DMS53 (cell line): ENCODE data around the gene CARS1.
A peak's percentile ranks its signal among the peaks of the same experiment; 100 is the strongest.

Source experiments
- DNase-seq: peaks from one replicate; lab custom pipeline; 2025; lab: John Stamatoyannopoulos, UW

Gene CARS1

GRCh38 chr11:3008746-3009336, 48.4 kb downstream of the CARS1 start:
- no peak for DNase-seq

DNA sequence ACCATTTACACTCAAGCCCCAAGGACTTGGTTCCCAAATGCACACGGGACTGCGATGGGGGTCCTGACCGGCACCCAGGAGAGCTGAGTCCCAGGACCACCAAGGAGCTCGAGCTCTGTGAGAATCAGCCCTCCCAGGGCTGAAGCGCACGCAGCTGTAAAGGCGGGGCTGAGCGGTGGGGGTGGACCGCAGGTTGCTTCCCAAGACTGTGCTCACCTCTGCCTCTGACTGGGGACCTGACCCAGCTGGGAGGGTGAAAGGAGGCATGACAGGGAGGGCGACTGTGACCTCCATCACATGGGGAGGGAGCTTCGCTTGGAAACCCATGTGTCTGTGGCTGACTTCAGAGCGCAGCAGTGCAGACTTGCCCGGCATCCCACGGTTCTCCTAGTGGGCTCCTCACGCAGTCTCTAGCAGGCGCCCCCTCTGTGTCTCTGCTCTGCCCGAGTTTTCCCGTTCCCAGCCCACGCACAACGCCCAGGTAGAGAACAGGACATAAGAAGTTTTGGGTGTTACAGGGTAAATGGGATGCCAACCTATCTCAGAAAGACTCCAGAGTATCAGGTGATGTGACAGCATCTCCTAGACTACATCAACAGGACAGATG, 49.7 kb downstream of the CARS1 start:
- no peak for DNase-seq

DNA sequence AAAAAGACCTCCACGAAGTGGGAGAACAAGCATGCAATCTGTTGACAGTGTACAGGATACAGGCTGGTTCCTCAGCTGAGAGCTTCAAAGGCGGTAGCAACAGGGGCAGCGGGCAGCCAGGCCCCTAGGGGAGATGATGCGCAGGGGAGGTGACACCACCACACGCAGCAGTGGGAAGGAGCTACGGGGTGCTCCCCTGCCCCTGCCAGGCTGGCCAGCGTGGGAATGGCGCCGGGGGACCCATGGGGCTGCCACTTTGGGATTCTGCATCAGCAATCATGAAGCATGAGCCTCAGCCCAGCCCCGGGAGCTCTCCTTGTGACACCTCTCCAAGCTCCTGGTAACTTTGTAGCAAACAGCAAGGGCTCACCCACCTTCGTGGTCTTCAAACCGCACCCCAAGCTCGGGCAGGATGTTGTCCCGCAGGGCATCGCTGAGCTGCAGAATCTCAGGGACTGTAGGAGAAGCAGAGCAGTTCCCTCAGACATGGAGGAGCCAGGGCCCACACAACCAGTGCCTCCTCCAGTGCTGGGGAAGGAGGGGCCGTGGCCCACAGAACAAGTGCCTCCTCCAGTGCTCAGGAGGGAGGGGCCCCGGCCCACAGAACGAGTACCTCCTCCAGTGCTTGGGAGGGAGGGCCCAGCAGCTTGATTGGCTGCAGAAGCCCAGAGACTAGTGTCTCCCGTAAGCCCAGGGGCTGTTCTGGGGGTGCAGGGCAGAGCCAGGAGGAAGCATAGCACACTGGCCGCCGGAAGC, 50.5 kb downstream of the CARS1 start:
- no peak for DNase-seq

DNA sequence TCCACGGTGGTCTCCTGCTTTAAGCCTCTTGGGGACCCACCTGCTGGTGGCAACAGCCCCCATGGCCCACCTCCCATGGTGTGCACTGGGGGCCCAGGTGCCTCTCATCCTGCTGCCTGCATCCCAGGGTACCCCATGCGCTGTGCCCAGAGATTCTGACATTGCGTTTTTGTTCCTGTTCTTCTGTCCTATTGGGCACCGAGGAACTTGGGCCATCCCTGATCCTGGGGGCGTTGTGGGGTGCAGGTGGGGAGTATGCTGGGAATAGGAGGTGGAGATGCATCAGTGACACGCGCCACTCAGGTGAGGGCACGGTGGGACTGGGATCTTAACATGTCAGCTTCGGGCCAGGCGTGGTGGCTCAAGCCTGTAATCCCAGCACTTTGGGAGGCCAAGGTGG, 52.7 kb downstream of the CARS1 start:
- no peak for DNase-seq

DNA sequence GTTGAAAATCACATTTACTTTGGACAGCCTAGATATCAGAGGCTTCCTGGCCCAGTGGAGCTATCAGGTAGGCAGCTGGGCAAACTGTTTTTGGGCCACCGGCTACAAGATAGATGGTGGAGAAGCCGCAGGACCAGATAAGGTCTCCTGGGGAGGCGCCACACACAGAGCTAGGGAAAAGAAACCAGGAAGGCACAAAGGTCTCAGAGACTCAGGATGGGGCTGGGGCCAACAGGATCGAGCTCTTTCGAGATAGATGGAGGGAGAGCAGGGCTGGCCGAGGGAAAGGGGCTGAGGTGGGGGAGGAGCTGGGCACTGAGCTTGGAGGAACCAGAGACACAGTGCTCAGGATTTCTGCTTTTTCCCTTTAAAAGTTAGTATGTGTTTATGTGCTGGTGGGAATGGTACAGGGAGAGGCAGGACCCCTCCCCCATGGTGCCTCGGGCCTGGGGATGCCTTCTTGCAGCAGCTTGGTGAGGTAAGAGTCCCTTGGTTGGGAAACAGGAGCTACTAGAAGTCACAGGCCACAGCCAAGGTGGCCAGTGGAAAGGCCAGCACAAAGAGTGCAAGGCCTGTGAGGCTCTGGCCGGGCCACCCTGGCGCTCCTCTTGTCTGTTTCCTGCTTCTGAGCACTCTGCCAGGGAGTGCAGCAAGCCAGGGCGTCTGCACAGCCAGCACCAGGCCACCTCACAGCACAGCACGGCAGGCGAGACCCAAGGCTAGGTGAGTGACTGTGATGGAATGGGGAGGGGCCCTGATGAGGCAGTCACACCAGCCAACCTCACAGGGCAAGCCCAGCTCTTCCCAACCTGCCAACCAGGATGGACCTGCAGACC, 53.6 kb downstream of the CARS1 start:
- no peak for DNase-seq

- DNase-seq = no peak
Measured at GRCh38 chr11:3002871-3003270, 54.4 kb downstream of the CARS1 start.

DNA sequence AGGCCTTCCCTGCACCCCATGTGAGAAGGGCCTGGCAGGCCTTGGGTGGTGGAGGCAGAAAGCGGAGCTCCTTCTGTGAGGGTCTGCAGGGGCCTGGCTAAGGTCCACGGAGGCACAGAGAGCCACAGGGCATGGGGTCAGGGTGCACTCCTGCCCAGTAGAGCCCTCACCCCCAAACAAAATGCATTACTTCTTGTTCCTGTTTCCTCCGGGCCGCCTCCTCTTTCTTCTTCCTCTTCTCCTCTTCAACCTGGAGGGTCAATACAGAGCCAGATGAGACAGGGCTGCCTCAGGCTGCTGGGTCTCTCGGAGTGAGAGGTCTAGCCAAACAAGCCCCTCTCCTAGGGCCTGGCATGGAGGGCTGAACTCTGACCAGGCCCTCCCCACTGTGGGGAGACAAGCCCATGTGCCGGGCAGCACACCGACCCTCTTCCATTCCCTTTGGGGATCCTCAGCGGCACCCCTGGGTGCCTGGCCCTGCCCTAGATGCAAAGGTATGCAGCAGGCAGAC, 54.8 kb downstream of the CARS1 start:
- no peak for DNase-seq

DNA sequence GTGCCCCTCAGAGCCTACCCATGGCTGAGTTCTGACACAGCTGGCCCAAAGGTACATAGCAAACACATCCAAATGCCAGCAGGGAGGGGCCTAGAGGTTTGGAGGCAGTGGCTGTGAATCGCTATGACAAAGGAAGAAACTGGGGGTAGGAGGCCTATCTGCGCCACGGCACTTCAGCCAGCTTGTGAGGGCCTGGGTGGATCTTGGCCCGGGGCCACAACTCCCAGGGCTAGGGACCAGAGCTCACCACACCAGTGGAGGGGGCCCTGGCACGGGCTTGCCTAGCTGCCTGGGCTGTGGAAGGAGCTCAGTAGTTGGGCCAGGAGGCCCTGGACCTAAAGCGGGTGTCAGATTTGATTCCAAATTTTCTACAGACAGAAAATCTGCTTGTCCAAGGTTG, 55.7 kb downstream of the CARS1 start:
- no peak for DNase-seq

DNA sequence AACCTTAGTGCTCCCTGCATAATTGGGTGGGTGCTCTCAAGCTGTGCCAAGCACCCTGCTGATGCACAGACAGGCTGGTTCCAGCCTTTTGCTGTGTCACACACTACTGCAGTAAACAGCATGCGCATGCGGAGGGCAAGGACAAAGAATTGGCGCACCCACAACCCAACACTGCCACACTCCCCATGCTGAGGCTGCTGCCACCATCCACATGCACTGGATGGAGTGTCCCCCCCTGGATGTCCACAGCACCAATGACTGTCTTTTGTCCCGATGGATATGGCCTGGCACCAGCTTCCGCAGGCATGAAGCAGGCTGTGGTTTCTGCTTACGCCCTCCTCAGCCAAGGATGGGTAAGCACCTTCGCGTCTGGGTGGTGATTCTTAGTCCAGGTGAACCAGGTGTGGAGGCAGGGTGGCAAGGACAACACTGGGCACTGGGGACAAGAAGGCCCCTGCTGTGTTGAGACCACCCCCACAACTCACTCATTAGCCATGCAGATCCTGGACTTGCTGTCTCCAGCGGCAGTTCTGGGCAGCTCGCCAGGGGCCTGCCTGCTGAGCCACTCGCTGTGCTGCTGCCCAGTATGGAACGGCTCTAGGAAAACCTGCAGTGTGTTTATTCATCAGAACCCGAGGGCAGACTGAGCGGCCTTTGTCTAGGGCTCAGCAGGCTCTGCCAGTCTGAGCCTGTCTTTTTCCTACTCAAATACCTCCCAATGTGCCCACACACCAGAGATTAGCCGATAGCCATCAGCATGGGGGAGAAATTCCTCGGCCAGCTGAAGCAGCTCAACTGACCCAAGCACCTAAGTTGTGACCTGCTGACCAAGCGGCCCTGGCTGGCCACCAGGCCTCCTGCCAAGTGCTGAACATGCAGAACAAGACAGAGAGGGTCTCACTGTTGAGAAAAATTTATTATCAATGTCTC, 56.9 kb downstream of the CARS1 start:
- no peak for DNase-seq

DNA sequence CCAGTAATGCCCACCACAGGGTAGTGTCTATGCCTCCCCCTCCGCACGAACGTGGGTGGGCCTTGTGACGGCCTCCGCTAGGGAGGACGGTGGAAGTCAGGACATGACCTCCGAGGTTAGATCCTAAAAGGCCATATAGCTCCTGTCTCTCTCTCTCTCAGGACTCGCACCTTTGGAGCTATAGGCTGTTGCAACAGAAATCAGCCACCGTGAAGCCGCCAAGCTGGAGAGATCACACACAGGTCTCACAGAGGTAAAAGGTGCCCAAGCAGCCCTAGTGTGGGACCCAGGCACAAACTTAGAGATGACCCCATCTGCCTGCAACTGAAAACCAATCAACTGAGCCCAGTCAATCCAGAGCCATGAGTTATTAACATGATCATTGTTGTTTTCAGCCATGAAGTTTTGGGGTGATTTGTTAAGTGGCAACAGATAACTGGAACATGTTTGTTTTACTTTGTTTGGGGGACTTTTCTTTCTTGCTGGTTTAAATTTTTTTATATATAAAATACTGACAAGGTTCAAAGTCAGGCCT, 57.7 kb downstream of the CARS1 start:
- DNase-seq = no peak

DNA sequence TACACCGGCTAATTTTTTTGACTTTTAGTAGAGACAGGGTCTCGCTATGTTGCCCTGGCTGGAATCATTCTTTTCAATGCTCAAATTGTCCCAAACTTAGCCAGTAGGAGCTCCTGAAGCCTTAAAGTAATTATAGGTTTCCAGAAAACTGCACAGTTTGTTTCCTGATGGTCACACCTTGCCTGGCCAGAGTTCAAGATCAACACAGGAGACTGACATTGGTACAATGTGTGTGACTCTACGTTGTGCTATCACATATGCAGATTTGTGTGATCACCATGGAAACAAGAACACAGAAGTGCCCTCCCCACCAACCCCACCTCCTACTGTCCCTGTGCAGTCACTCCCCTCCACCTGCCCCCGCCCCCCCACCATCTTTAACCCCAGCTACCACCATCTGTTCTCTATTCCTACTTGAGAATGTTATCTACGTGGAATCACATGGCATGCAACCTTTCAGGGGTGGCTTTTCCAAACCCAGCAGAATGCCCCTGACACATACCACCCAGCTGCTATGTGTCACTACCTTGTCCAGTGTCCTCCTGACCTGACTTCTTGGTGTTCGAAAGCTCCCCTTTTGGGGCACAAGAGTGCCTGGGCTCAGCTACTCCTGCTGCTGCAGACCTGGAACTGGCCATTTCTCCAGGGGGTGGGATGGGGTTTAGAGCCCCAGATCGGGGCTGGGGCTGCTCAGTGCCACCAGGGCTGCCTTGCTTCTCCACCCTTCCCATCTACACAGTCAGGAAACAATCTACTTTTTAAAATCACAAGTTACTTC, 59.0 kb downstream of the CARS1 start:
- DNase-seq = peak; percentile 39

DNA sequence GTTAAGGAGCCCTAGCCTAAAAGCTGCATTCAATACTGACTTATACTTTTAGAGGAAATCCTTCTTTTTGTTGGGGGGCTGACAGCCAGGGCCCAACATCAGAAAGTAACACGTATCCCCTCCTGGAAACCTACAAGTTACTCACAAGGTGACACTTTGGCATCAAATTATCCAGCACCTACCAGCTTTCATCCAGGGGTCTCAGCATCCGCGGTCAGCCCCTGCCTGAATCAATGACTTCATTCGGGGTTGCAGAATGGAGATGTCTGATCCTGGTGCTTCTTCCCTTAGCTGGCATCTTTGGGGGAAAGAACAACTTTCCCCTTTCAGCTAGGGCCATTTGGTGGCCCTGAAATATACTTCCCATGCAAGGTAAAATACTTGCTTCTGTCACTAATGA, 59.8 kb downstream of the CARS1 start:
- no peak for DNase-seq

DNA sequence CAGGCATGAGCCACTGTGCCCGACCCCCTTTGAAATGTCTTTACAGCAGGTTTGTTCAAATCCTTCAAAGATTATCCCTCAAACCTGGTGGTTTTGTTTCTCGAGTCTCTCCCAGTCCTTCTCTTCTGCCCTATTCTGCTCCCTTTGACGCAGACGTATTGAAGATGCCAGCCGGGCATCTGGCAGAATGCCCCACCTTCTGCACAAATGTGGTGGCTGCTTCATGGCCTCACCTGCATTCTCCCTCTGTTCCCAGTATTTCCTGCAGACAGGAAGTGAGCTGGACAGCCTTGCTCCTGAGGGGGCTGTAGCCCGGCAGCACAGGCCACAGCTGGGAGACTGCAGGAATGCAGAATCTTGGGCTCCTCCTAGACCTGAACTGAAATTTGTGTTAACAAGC, 60.2 kb downstream of the CARS1 start:
- DNase-seq = no peak

GRCh38 chr11:2995893-2996554, 61.2 kb downstream of the CARS1 start:
- DNase-seq = no peak

- no peak for DNase-seq
Measured at GRCh38 chr11:2995031-2995561, 62.1 kb downstream of the CARS1 start.

DNA sequence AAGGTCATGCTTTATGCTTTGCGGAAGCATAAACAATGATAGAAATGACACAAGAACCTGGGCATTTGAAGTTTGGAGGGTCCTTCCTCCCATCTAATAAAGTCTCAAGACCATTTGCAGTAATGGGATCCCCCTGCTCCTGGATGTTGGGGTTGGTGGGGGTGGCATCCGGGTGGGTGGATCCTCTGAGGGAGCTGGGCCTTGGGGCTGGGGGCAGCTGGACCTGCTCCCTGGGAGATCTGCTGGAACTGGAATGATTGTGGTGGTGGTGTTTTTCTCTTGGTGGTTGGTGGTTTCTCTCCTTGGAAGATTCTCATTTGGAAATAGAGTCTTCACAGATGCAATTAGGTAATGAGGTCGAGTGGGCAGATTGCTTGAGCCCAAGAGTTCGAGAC, 62.9 kb downstream of the CARS1 start:
- DNase-seq = no peak

DNA sequence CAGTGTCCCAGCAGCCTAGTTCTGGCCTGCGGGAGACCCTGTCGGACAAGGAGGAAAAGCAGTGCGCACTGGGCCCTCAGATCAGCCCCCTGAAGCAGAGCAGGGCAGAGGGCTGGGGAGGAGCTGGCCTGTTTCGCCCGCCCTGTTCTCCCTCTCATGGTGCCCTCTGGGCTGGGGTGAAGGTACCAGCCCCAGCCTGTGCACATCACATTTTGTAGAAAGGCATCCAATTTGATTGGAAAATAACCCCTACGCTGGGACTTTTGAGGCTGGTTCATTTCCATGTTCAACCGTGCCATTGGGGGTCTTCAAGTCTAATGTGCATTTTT, 64.3 kb downstream of the CARS1 start:
- no peak for DNase-seq

GRCh38 chr11:2992234-2992996, 64.8 kb downstream of the CARS1 start, which contains the start of gene NAP1L4:
Gene NAP1L4 (minus strand): TSS chr11:2992329. CDS start chr11:2979220, 13,109 bp downstream.
- peak; percentile 99 for DNase-seq
